Upper lobe of left lung (tissue), 6 donors: ENCODE results near the gene ZNF283. TPM values are rescaled to one million over a fixed set of nuclear protein-coding genes. Genes with fewer than 3 reads are reported as not detected.

Experiments
- ATAC-seq, 2 donors: fragments of 200-7000 bp; cut with Tn5 transposase; one replicate each; pipeline ENCODE4 v1.9.1; 2022; ENCODE audit warnings: mild to moderate bottlenecking in 2 of 2, moderate library complexity in 2 of 2; ENCODE audit not compliant: low FRiP score in 2 of 2
- DNase-seq, 2 donors: peaks; one replicate each; pipeline ENCODE4 v3.0.0-alpha.2; 2019 to 2020
- H3K27ac ChIP-seq, 4 donors: fragments of 200-600 bp; sonication (generic); one replicate each; pipeline ENCODE4 v1.5.1; 2016 to 2019
- H3K27me3 ChIP-seq, 4 donors: fragments of 200-600 bp; sonication (generic); one replicate each; pipeline ENCODE4 v1.5.1; 2017 to 2019
- H3K36me3 ChIP-seq, 4 donors: fragments of 200-600 bp; sonication (generic); one replicate each; pipeline ENCODE4 v1.5.1; 2016 to 2019
- H3K4me1 ChIP-seq, 4 donors: fragments of 200-600 bp; sonication (generic); one replicate each; pipeline ENCODE4 v1.5.1; 2018 to 2019
- H3K4me3 ChIP-seq, 4 donors: fragments of 200-600 bp; sonication (generic); one replicate each; pipeline ENCODE4 v1.5.1; 2017 to 2019; ENCODE audit warnings: mild to moderate bottlenecking in 2 of 4, moderate library complexity in 1 of 4
- H3K9me3 ChIP-seq, 4 donors: fragments of 200-600 bp; sonication (generic); one replicate each; pipeline ENCODE4 v1.5.1; 2018 to 2019
- CTCF ChIP-seq, 6 experiments: fragments of 450-650 bp in 4 of 6; fragments of 200-600 bp in 2 of 6; sonication (generic) in 2 of 6; IDR thresholded peaks; one replicate each; pipeline ENCODE4 v1.5.1; 2016 to 2019; ENCODE audit warnings: antibody characterized with exemption in 6 of 6
- EP300 ChIP-seq, 4 donors: sonication (generic); formaldehyde crosslinking; IDR thresholded peaks; one replicate each; pipeline ENCODE4 v1.5.1; 2017; ENCODE audit warnings: antibody characterized with exemption in 4 of 4, control low read depth in 2 of 4
- POLR2A ChIP-seq, 4 donors: fragments of 450-650 bp; IDR thresholded peaks; one replicate each; pipeline ENCODE4 v1.5.1; 2016 to 2017; ENCODE audit warnings: antibody characterized with exemption in 4 of 4, mild to moderate bottlenecking in 2 of 4
- POLR2AphosphoS5 ChIP-seq, 2 donors: sonication (generic); formaldehyde crosslinking; IDR thresholded peaks; one replicate each; pipeline ENCODE4 v1.5.1; 2017; ENCODE audit warnings: antibody characterized with exemption in 2 of 2
- WGBS, 2 donors: methylation state at CpG; one replicate each; pipeline ENCODE4 v1.1.5; 2017 to 2018; 5-methylcytosine and 5-hydroxymethylcytosine counted together
- total RNA-seq, 6 donors: library from RNA; depleted of rRNA in 4 of 6; stranded (reverse); fragments of >200 nt in 4 of 6; gene quantifications; one replicate each; pipeline versions ENCODE4 v1.1.0 to v1.2.1, GENCODE V29; 2016 to 2021
- donor health status: DM: no; HTN: no; CAD: no; lungs with moderate emphysema.
- donor health status: DM: no; HTN: yes; CAD: no; lungs with severe emphysema.

Gene ZNF283
- total RNA-seq, 6 donors from 2014 or later = 2.9 to 11.7 (median 6.7) TPM

DNA sequence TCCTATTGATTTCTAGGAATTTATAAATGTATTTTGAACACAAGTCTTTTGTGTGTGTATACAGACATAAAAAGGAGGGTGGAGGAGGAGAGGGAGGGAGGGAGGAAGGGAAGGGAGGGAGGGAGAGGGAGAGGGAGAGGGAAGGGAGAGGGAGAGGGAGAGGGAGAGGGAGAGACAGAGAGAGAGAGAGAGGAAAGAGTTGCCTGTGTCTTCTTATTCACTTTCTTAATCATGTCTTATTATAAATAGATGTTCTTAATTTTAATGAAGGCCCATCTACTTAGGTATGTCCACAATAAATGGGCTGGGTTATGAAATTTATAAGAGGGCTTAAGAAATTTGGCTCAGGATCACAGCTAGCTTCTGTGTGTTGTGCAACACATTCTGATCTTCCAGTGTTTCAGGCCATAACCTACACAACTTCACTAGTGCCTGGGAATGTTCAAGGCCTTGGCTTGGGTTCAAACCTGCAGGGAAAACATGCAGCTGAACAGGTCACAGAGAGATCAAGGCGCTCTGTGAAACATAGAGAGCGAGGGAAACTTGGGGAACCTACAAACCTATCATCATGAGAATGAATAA is 68.7 kb downstream of the ZNF283 start:
- 90% methylated on average over 2 of the region's 2 CpGs for WGBS, 2 donors
- Histone ChIP-seq H3K36me3 (peaks cover 0 to 6% (median 0%) of the 10 kb centered on the region in 4 donors), H3K9me3 (peaks cover 8 to 58% (median 34%) of the 10 kb centered on the region in 4 donors), H3K4me3 (no peak overlapping the region), H3K27me3 (no peaks in the 10 kb centered on the region), H3K4me1 (no peaks in the 10 kb centered on the region), H3K27ac (no peak overlapping the region)
- TF ChIP-seq EP300 (IDR thresholded peaks at IDR 0.05) (no peak), CTCF (IDR thresholded peaks at IDR 0.05) (no peak), POLR2A (IDR thresholded peaks at IDR 0.05) (no peak), POLR2AphosphoS5 (IDR thresholded peaks at IDR 0.05) (no peak)
- ATAC-seq = no peak
- no peak for DNase-seq

Other genes starting within 250 kb of the ZNF283 start
- gene IRGQ, start 231.2 kb upstream of the ZNF283 start, total RNA-seq = 10 to 100 TPM; 17.2 to 25.1 (median 23.2) TPM
- gene ZNF576, start 230.7 kb upstream of the ZNF283 start, total RNA-seq = 10 to 100 TPM in 3 of 6 donors, 1 to 10 TPM in 3; 3.1 to 15.6 (median 7.8) TPM
- gene SRRM5, start 215.2 kb upstream of the ZNF283 start, total RNA-seq = 1 to 10 TPM in 2 of 6 donors, under 1 TPM in 3, not detected in 1; 0.17 to 2.1 (median 0.30) TPM
- 10 to 100 TPM; 10.5 to 37.0 (median 31.4) TPM for gene ZNF428, start 207.7 kb upstream of the ZNF283 start, total RNA-seq
- gene CADM4, start 187.5 kb upstream of the ZNF283 start, total RNA-seq = 1 to 10 TPM; 6.2 to 9.2 (median 7.8) TPM
- gene PLAUR, start 157.2 kb upstream of the ZNF283 start, total RNA-seq = 100 to 1,000 TPM in 4 of 6 donors, 10 to 100 TPM in 2; 48.4 to 179 (median 104) TPM
- gene IRGC, start 111.2 kb upstream of the ZNF283 start, total RNA-seq = not detected
- 100 to 1,000 TPM in 1 of 6 donors, 10 to 100 TPM in 5; 23.0 to 119 (median 52.9) TPM for gene SMG9, start 72.4 kb upstream of the ZNF283 start, total RNA-seq
- 10 to 100 TPM in 3 of 6 donors, 1 to 10 TPM in 3; 4.7 to 43.0 (median 10.4) TPM for gene KCNN4, start 46.3 kb upstream of the ZNF283 start, total RNA-seq
- gene LYPD5, start 24.9 kb upstream of the ZNF283 start, total RNA-seq = 1 to 10 TPM; 2.7 to 9.9 (median 6.0) TPM
- gene ZNF404, start 56.6 kb downstream of the ZNF283 start, total RNA-seq = 1 to 10 TPM in 3 of 6 donors, under 1 TPM in 2, not detected in 1; 0.46 to 2.1 (median 1.1) TPM
- 10 to 100 TPM in 5 of 6 donors, 1 to 10 TPM in 1; 5.9 to 15.8 (median 11.0) TPM for gene ZNF45, start 108.0 kb downstream of the ZNF283 start, total RNA-seq
- gene ZNF221, start 123.9 kb downstream of the ZNF283 start, total RNA-seq = 10 to 100 TPM in 1 of 6 donors, 1 to 10 TPM in 5; 1.4 to 16.8 (median 3.5) TPM
- 1 to 10 TPM; 3.4 to 8.6 (median 5.7) TPM for gene ZNF155, start 156.9 kb downstream of the ZNF283 start, total RNA-seq
- 1 to 10 TPM; 2.2 to 6.4 (median 4.7) TPM for gene ZNF230, start 175.6 kb downstream of the ZNF283 start, total RNA-seq
- gene ZNF222, start 198.1 kb downstream of the ZNF283 start, total RNA-seq = 10 to 100 TPM in 1 of 6 donors, 1 to 10 TPM in 4, not detected in 1; 2.5 to 13.6 (median 4.0) TPM
- 10 to 100 TPM in 1 of 6 donors, 1 to 10 TPM in 5; 4.7 to 11.8 (median 6.3) TPM for gene ZNF223, start 224.7 kb downstream of the ZNF283 start, total RNA-seq
- gene ZNF284, start 244.8 kb downstream of the ZNF283 start, total RNA-seq = 1 to 10 TPM; 1.0 to 4.8 (median 1.8) TPM